ENCODE measurements around the gene SLC26A9. TPM values are rescaled to one million over a fixed set of nuclear protein-coding genes. Genes with fewer than 3 reads are reported as not detected.

The SLC26A9 gene
- polyA plus RNA-seq, 4 donors = 0.01 to 0.81 (median 0.13) TPM

- H3K9me3 ChIP-seq (ENCODE audit: control insufficient read depth in 2 of 2, insufficient read depth in 1 of 2, low read depth in 1 of 2, low read length in 1 of 2) = no peaks in the 10 kb centered on the region
- H3K4me1 ChIP-seq (ENCODE audit: control insufficient read depth in 3 of 3, insufficient read depth in 2 of 3, low read depth in 1 of 3, low read length in 2 of 3) = no peaks in the 10 kb centered on the region
- WGBS, 3 donors = 90 to 94% (median 93%) methylated on average over 19 of the region's 19 CpGs
- no peak for DNase-seq
- no peaks in the 10 kb centered on the region for H3K36me3 ChIP-seq (ENCODE audit: control insufficient read depth in 3 of 3, insufficient read depth in 2 of 3, low read depth in 1 of 3, low read length in 3 of 3)
- no peak overlapping the region for H3K4me3 ChIP-seq (ENCODE audit: low read depth in 1 of 3, low read length in 3 of 3)
- H3K27ac ChIP-seq (ENCODE audit: low read depth in 1 of 3, low read length in 2 of 3) = no peak overlapping the region
- peaks cover 0 to 5% (median 2%) of the 10 kb centered on the region in 3 donors for H3K27me3 ChIP-seq (ENCODE audit: control insufficient read depth in 3 of 3, insufficient read depth in 3 of 3, low read length in 3 of 3)
- FAIRE-seq = no peak
These were observed 13.6 kb downstream of the SLC26A9 start for GRCh38 chr1:205929496-205930194.

- peaks cover 0 to 5% (median 2%) of the 10 kb centered on the region in 3 donors for H3K27me3 ChIP-seq (ENCODE audit: control insufficient read depth in 3 of 3, insufficient read depth in 3 of 3, low read length in 3 of 3)
- 86 to 88% (median 87%) methylated on average over 5 of the region's 5 CpGs for WGBS, 3 donors
- H3K27ac ChIP-seq (ENCODE audit: low read depth in 1 of 3, low read length in 2 of 3) = no peak overlapping the region
- H3K4me1 ChIP-seq (ENCODE audit: control insufficient read depth in 3 of 3, insufficient read depth in 2 of 3, low read depth in 1 of 3, low read length in 2 of 3) = no peaks in the 10 kb centered on the region
- H3K9me3 ChIP-seq (ENCODE audit: control insufficient read depth in 2 of 2, insufficient read depth in 1 of 2, low read depth in 1 of 2, low read length in 1 of 2) = no peaks in the 10 kb centered on the region
- no peak for FAIRE-seq
- no peaks in the 10 kb centered on the region for H3K36me3 ChIP-seq (ENCODE audit: control insufficient read depth in 3 of 3, insufficient read depth in 2 of 3, low read depth in 1 of 3, low read length in 3 of 3)
- no peak overlapping the region for H3K4me3 ChIP-seq (ENCODE audit: low read depth in 1 of 3, low read length in 3 of 3)
- no peak for DNase-seq
These were observed 14.9 kb downstream of the SLC26A9 start for GRCh38 chr1:205928317-205928716.

- no peaks in the 10 kb centered on the region for H3K36me3 ChIP-seq (ENCODE audit: control insufficient read depth in 3 of 3, insufficient read depth in 2 of 3, low read depth in 1 of 3, low read length in 3 of 3)
- H3K9me3 ChIP-seq (ENCODE audit: control insufficient read depth in 2 of 2, insufficient read depth in 1 of 2, low read depth in 1 of 2, low read length in 1 of 2) = no peaks in the 10 kb centered on the region
- no peak for FAIRE-seq
- 85 to 92% (median 92%) methylated on average over 12 of the region's 12 CpGs for WGBS, 3 donors
- no peak overlapping the region for H3K27ac ChIP-seq (ENCODE audit: low read depth in 1 of 3, low read length in 2 of 3)
- no peak for DNase-seq
- H3K4me1 ChIP-seq (ENCODE audit: control insufficient read depth in 3 of 3, insufficient read depth in 2 of 3, low read depth in 1 of 3, low read length in 2 of 3) = no peaks in the 10 kb centered on the region
- no peak overlapping the region for H3K4me3 ChIP-seq (ENCODE audit: low read depth in 1 of 3, low read length in 3 of 3)
- peaks cover 0 to 5% (median 2%) of the 10 kb centered on the region in 3 donors for H3K27me3 ChIP-seq (ENCODE audit: control insufficient read depth in 3 of 3, insufficient read depth in 3 of 3, low read length in 3 of 3)
These were observed 15.6 kb downstream of the SLC26A9 start for GRCh38 chr1:205927676-205928075.

GRCh38 chr1:205927247-205927646, 16.0 kb downstream of the SLC26A9 start:
- Histone ChIP-seq H3K4me3 (ENCODE audit: low read depth in 1 of 3, low read length in 3 of 3) (no peak overlapping the region), H3K27me3 (ENCODE audit: control insufficient read depth in 3 of 3, insufficient read depth in 3 of 3, low read length in 3 of 3) (peaks cover 0 to 5% (median 2%) of the 10 kb centered on the region in 3 donors), H3K9me3 (ENCODE audit: control insufficient read depth in 2 of 2, insufficient read depth in 1 of 2, low read depth in 1 of 2, low read length in 1 of 2) (no peaks in the 10 kb centered on the region), H3K36me3 (ENCODE audit: control insufficient read depth in 3 of 3, insufficient read depth in 2 of 3, low read depth in 1 of 3, low read length in 3 of 3) (no peaks in the 10 kb centered on the region), H3K27ac (ENCODE audit: low read depth in 1 of 3, low read length in 2 of 3) (no peak overlapping the region), H3K4me1 (ENCODE audit: control insufficient read depth in 3 of 3, insufficient read depth in 2 of 3, low read depth in 1 of 3, low read length in 2 of 3) (no peaks in the 10 kb centered on the region)
- no peak for DNase-seq
- no peak for FAIRE-seq
- WGBS, 3 donors = 84 to 93% (median 91%) methylated on average over 6 of the region's 6 CpGs

- Histone ChIP-seq H3K4me3 (ENCODE audit: low read depth in 1 of 3, low read length in 3 of 3) (no peak overlapping the region), H3K27ac (ENCODE audit: low read depth in 1 of 3, low read length in 2 of 3) (no peak overlapping the region), H3K36me3 (ENCODE audit: control insufficient read depth in 3 of 3, insufficient read depth in 2 of 3, low read depth in 1 of 3, low read length in 3 of 3) (no peaks in the 10 kb centered on the region), H3K9me3 (ENCODE audit: control insufficient read depth in 2 of 2, insufficient read depth in 1 of 2, low read depth in 1 of 2, low read length in 1 of 2) (no peaks in the 10 kb centered on the region), H3K4me1 (ENCODE audit: control insufficient read depth in 3 of 3, insufficient read depth in 2 of 3, low read depth in 1 of 3, low read length in 2 of 3) (no peaks in the 10 kb centered on the region), H3K27me3 (ENCODE audit: control insufficient read depth in 3 of 3, insufficient read depth in 3 of 3, low read length in 3 of 3) (peaks cover 0 to 3% (median under 1%) of the 10 kb centered on the region in 3 donors)
- no peak for DNase-seq
- 77 to 86% (median 83%) methylated on average over 8 of the region's 8 CpGs for WGBS, 3 donors
- no peak for FAIRE-seq
These were observed 16.6 kb downstream of the SLC26A9 start for GRCh38 chr1:205926636-205927035.

- Histone ChIP-seq H3K4me3 (ENCODE audit: low read depth in 1 of 3, low read length in 3 of 3) (no peak overlapping the region), H3K27ac (ENCODE audit: low read depth in 1 of 3, low read length in 2 of 3) (no peak overlapping the region), H3K27me3 (ENCODE audit: control insufficient read depth in 3 of 3, insufficient read depth in 3 of 3, low read length in 3 of 3) (peaks cover 0 to 2% (median 0%) of the 10 kb centered on the region in 3 donors), H3K4me1 (ENCODE audit: control insufficient read depth in 3 of 3, insufficient read depth in 2 of 3, low read depth in 1 of 3, low read length in 2 of 3) (no peaks in the 10 kb centered on the region), H3K9me3 (ENCODE audit: control insufficient read depth in 2 of 2, insufficient read depth in 1 of 2, low read depth in 1 of 2, low read length in 1 of 2) (no peaks in the 10 kb centered on the region), H3K36me3 (ENCODE audit: control insufficient read depth in 3 of 3, insufficient read depth in 2 of 3, low read depth in 1 of 3, low read length in 3 of 3) (no peaks in the 10 kb centered on the region)
- no peak for FAIRE-seq
- DNase-seq = no peak
- 80 to 84% (median 84%) methylated on average over 5 of the region's 5 CpGs for WGBS, 3 donors
These were observed 17.0 kb downstream of the SLC26A9 start for GRCh38 chr1:205926213-205926612.

- H3K27ac ChIP-seq (ENCODE audit: low read depth in 1 of 3, low read length in 2 of 3) = no peak overlapping the region
- no peak for DNase-seq
- H3K36me3 ChIP-seq (ENCODE audit: control insufficient read depth in 3 of 3, insufficient read depth in 2 of 3, low read depth in 1 of 3, low read length in 3 of 3) = no peaks in the 10 kb centered on the region
- H3K4me1 ChIP-seq (ENCODE audit: control insufficient read depth in 3 of 3, insufficient read depth in 2 of 3, low read depth in 1 of 3, low read length in 2 of 3) = no peaks in the 10 kb centered on the region
- no peak for FAIRE-seq
- no peaks in the 10 kb centered on the region for H3K9me3 ChIP-seq (ENCODE audit: control insufficient read depth in 2 of 2, insufficient read depth in 1 of 2, low read depth in 1 of 2, low read length in 1 of 2)
- H3K27me3 ChIP-seq (ENCODE audit: control insufficient read depth in 3 of 3, insufficient read depth in 3 of 3, low read length in 3 of 3) = peaks cover 0 to 2% (median 0%) of the 10 kb centered on the region in 3 donors
- WGBS, 3 donors = 72 to 86% (median 72%) methylated on average over 9 of the region's 9 CpGs
- no peak overlapping the region for H3K4me3 ChIP-seq (ENCODE audit: low read depth in 1 of 3, low read length in 3 of 3)
These were observed 17.5 kb downstream of the SLC26A9 start for GRCh38 chr1:205925736-205926135.

GRCh38 chr1:205924460-205924790, 18.8 kb downstream of the SLC26A9 start:
- no peak for DNase-seq
- H3K4me1 ChIP-seq (ENCODE audit: control insufficient read depth in 3 of 3, insufficient read depth in 2 of 3, low read depth in 1 of 3, low read length in 2 of 3) = no peaks in the 10 kb centered on the region
- FAIRE-seq = no peak
- no peaks in the 10 kb centered on the region for H3K36me3 ChIP-seq (ENCODE audit: control insufficient read depth in 3 of 3, insufficient read depth in 2 of 3, low read depth in 1 of 3, low read length in 3 of 3)
- no peak overlapping the region for H3K27ac ChIP-seq (ENCODE audit: low read depth in 1 of 3, low read length in 2 of 3)
- H3K9me3 ChIP-seq (ENCODE audit: control insufficient read depth in 2 of 2, insufficient read depth in 1 of 2, low read depth in 1 of 2, low read length in 1 of 2) = no peaks in the 10 kb centered on the region
- H3K4me3 ChIP-seq (ENCODE audit: low read depth in 1 of 3, low read length in 3 of 3) = no peak overlapping the region
- H3K27me3 ChIP-seq (ENCODE audit: control insufficient read depth in 3 of 3, insufficient read depth in 3 of 3, low read length in 3 of 3) = peaks cover 0 to 2% (median 0%) of the 10 kb centered on the region in 3 donors

Measured in small intestine (tissue), 7 donors.